GM10248 (cell line): ENCODE measurements around the gene KCNQ1.

ENCODE experiments used
- CTCF ChIA-PET: fragments of 300-600 bp; sonication (Branson Sonifier 250); formaldehyde crosslinking; extraction: SDS; loops from one replicate; lab custom pipeline; 2021; ENCODE audit warnings: antibody characterized with exemption; lab: Yijun Ruan, JAX
- POLR2A ChIA-PET: fragments of 350-650 bp; sonication (Branson Sonifier 250); formaldehyde crosslinking; extraction: SDS; loops from one replicate; lab custom pipeline; 2020; ENCODE audit warnings: antibody characterized with exemption; lab: Yijun Ruan, JAX
- DNase-seq: peaks from one replicate; pipeline ENCODE4 v3.0.0; 2012; ENCODE audit errors: extremely low spot score
- TF ChIP-seq, protein P1 (sequence below): IDR thresholded peaks from 2 replicates; pipeline ENCODE4 v1.5.1; 2012; ENCODE audit warnings: mild to moderate bottlenecking, low read depth; ENCODE audit errors: extremely low read depth, missing control alignments, control extremely low read depth

KCNQ1 gene

DNA sequence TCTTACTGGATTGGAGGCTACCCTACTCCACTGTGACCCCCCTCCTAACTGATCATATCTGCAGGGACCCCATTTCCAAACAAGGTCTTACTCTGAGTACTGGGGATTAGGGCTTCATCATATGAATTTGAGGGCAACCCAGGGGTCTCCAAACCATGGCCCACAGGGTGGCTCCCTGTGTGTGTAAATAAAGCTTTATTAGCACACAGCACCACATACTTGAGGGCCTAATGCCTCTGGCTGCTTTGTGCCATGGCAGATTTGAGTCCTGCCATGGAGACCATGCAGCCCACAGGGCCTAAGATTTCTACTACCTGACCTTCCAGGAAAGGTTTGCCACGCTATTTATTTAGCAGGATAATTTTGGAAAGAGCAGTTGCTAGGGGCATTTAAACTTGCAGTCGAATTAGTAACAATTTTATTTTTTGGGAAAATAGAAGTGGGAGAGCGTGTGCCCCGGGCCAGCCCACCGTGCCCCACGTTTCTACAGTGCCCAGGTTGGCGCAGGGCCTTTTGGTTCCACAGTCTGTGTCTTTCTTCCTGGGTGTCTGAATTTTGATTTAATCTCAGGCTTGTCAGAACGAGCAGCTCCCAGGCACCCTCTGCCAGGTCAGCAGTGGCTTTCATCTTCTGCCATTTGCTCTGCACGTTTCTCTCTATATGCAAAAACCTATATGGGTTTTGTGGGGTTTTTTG is 92.3 kb downstream of the KCNQ1 start:
- ChIA-PET CTCF (interaction anchor here (10.5 to 14.2 kb wide), 2 partner anchors 114 to 349 kb away, joined by 204 to 528 read pairs; partner anchors contain the start of gene CDKN1C), POLR2A (no interaction called here)
- TF ChIP-seq, protein P1, sequence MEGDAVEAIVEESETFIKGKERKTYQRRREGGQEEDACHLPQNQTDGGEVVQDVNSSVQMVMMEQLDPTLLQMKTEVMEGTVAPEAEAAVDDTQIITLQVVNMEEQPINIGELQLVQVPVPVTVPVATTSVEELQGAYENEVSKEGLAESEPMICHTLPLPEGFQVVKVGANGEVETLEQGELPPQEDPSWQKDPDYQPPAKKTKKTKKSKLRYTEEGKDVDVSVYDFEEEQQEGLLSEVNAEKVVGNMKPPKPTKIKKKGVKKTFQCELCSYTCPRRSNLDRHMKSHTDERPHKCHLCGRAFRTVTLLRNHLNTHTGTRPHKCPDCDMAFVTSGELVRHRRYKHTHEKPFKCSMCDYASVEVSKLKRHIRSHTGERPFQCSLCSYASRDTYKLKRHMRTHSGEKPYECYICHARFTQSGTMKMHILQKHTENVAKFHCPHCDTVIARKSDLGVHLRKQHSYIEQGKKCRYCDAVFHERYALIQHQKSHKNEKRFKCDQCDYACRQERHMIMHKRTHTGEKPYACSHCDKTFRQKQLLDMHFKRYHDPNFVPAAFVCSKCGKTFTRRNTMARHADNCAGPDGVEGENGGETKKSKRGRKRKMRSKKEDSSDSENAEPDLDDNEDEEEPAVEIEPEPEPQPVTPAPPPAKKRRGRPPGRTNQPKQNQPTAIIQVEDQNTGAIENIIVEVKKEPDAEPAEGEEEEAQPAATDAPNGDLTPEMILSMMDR = no peak

DNA sequence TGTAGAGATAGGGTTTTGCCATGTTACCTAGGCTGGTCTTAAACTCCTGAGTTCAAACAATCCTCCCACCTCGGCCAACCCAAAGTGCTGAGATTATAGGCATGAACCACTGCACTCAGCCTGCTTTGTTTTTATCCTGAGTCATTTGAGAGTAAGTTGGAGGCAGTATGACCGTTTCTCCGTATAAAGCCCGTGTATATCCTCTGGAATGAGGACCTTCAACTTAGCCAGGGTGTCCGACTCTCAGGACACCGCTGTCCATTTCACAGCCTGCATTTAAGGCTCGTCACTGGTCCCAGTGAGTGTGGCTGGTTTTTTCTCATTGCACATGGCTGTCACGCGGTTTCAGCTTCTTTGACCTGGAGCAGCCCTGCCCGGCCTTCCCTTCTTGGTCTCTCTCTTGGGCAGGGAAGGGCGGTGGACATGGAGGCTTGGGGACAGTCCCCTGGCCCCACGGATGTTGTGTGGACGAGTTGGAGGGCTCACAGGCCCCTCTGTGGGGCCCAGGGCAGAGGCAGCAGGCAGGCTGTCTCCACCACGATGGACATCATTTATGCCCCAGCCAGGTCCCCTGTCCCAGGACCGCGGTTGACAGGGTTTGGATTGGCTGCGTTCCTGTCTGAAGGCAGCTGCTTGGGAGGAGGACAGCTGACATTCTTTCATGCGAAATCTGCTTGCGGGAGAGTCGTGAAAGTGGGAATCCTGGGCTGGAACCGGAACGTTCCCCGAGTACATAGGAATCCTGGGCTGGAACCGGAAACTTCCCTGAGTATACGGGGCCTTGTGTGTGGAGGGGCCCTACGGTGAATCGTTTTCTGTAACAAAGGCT is 93.3 kb downstream of the KCNQ1 start:
- ChIA-PET POLR2A (no interaction called here), CTCF (interaction anchor here (14.2 kb wide), 1 partner anchor 348 kb away, joined by 528 read pairs; the partner anchor contains the start of gene CDKN1C)
- DNase-seq = no peak
- TF ChIP-seq, protein P1 = no peak

More for the DNA sequence above, 92.3 kb downstream of the KCNQ1 start:
- DNase-seq = no peak

DNA sequence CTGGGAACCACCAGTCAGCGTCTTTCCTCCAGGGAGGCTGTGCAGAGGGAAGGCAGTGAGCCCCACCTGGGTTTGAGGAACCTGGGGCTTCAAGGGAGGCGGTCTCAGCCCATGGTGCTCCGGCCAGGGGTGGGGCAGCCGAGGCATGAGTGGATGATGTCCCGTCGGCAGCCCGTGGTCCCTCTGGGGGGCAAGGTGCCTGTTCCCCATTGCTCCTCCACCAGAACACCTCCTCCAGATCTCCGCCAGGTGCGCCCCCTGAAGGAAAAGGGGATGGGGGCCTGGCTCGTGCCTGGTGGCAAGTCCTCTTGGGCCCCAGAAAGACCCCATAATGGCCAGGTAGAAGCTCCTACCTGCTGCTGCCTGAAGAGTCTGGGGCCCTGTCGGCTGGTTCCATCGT is 94.1 kb downstream of the KCNQ1 start:
- ChIA-PET CTCF (interaction anchor here (1.1 to 14.2 kb wide), 4 partner anchors 8 to 391 kb away, joined by 3 to 528 read pairs (median 6); partner anchors contain the start of gene CDKN1C), POLR2A (no interaction called here)

DNA sequence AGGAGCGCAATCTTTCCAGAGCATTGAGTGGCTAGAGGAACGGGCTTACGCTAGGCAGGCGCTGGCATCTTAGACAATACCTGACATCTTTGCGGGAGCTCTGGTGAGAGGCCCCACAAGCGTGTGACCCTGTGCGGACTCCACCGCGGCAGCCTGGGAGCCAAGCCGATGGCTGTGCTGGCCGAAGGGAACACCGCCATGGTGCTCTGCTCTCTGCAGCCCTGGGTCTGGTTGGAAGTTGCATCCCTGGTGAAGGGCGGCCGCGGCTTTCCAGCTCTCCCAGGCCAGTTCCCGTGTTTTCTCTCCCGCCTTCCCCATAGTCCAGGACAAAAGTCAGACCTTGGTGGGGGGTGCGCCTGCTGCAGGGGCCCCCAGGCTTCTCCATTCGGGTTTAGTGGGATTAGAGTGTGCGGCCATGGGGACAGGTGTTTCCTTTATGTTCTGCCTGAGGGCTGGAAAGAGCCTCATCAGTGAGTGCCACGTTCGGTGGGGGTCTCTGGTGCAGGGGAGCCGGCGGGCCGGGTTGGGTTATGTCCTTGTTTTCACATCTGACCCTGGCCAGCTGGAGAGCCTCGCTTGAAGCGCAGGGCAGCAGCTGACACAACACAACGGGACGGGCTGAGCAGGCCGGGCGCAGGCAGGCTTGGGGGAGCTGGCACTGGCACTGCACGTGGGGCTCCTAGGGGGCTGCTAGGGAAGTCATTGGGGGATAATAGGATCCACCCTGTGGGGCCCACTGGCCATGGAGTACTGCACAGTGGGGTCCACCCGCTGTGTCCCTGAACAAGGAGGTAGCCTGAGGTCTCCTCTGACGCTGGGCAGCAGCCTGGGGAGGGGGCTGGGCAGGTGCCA is 94.8 kb downstream of the KCNQ1 start:
- DNase-seq = no peak
- CTCF ChIA-PET = interaction anchor here (1.1 to 2.0 kb wide), 4 partner anchors 8 to 390 kb away, joined by 3 to 8 read pairs (median 4); no protein-coding TSS in a partner anchor
- POLR2A ChIA-PET = no interaction called here
- TF ChIP-seq, protein P1 = no peak

More for the DNA sequence above, 94.1 kb downstream of the KCNQ1 start:
- DNase-seq = no peak
- TF ChIP-seq, protein P1 = no peak

DNA sequence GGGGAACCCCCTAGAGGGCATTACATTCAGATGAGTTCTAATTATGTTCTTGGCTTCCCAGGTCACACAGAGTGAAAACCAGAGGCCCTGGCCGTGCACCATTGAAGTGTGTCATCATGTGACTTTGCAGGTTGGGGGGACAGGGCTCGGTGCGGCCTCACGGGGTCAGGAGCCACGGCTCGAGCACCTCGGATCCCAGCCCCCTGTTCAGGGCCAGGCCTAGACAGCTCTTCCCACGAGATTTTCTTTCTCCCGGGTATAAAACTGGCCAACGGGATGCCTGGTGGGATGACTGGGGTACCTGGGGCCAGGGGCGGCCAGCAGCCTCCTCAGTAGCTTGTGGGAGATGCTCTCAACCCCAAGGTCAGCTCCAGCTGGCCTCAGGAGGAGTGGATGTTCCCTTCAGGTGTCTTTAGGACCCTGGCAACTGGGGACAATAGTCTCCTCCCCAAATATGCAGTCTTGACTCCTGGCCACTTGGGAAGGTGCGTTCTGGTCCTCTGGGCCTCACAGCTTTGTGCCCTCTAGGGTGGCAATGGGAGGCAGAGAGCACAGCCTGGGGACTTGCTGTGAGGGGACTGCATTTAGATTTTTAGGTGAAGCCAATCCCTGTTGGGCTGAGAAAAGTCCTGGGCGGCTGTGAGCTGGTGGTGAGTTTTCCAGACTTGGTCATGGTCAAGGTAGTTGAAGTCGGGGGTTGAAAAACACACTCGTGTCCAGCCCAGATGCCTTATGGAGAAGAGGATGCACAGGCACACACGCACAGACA is 95.6 kb downstream of the KCNQ1 start:
- ChIA-PET CTCF (interaction anchor here (1.0 to 2.0 kb wide), 4 partner anchors 7 to 347 kb away, joined by 3 to 8 read pairs (median 5); no protein-coding TSS in a partner anchor), POLR2A (no interaction called here)
- no peak for DNase-seq
- TF ChIP-seq, protein P1 = no peak
